Measurements from ENCODE around the gene MPZL3.
A peak's percentile ranks its signal among the peaks of the same experiment; 100 is the strongest.

The MPZL3 gene

GRCh38 chr11:118251858-118252652, at the start of gene MPZL3:
TSS of gene MPZL3 (minus strand) at chr11:118252365. CDS start at chr11:118252294, 71 bp downstream.
- DNase-seq, result peak; percentile 96

GRCh38 chr11:118301600-118302195, 49.5 kb upstream of the MPZL3 start:
- DNase-seq, result no peak

GRCh38 chr11:118295815-118296454, 43.8 kb upstream of the MPZL3 start:
- peak; percentile 74 for DNase-seq

- no peak for DNase-seq
Observed at GRCh38 chr11:118295199-118295598, 43.0 kb upstream of the MPZL3 start.

- no peak for DNase-seq
Observed at GRCh38 chr11:118294053-118294452, 41.9 kb upstream of the MPZL3 start.

- DNase-seq, result no peak
Observed at GRCh38 chr11:118291477-118292135, 39.4 kb upstream of the MPZL3 start.

GRCh38 chr11:118290923-118291322, 38.8 kb upstream of the MPZL3 start:
- peak; percentile 75 for DNase-seq

GRCh38 chr11:118289401-118289800, 37.2 kb upstream of the MPZL3 start:
- DNase-seq, result no peak

- DNase-seq, result no peak
Observed at GRCh38 chr11:118287006-118287405, 34.8 kb upstream of the MPZL3 start.

GRCh38 chr11:118286545-118286944, 34.4 kb upstream of the MPZL3 start:
- no peak for DNase-seq

GRCh38 chr11:118283756-118284350, 31.7 kb upstream of the MPZL3 start:
- no peak for DNase-seq

- no peak for DNase-seq
Observed at GRCh38 chr11:118283037-118283636, 31.0 kb upstream of the MPZL3 start.

- no peak for DNase-seq
Observed at GRCh38 chr11:118282606-118283005, 30.4 kb upstream of the MPZL3 start.

- DNase-seq, result peak; percentile 42
Observed at GRCh38 chr11:118281284-118281683, 29.1 kb upstream of the MPZL3 start.

GRCh38 chr11:118277312-118277711, 25.1 kb upstream of the MPZL3 start:
- no peak for DNase-seq

GRCh38 chr11:118276422-118276821, 24.3 kb upstream of the MPZL3 start:
- no peak for DNase-seq

- DNase-seq, result no peak
Observed at GRCh38 chr11:118275176-118275575, 23.0 kb upstream of the MPZL3 start.

GRCh38 chr11:118274186-118274585, 22.0 kb upstream of the MPZL3 start:
- DNase-seq, result no peak

GRCh38 chr11:118272001-118272400, 19.8 kb upstream of the MPZL3 start:
- DNase-seq, result no peak

- DNase-seq, result no peak
Observed at GRCh38 chr11:118267486-118267885, 15.3 kb upstream of the MPZL3 start.

- no peak for DNase-seq
Observed at GRCh38 chr11:118265954-118266353, 13.8 kb upstream of the MPZL3 start.

All from CD4-positive, alpha-beta T cell treated with Interleukin-17A for 1 hour (primary cell).